OCI-LY7 (cell line): Measurements from ENCODE around the gene BCAR3.

Experiments used
- CTCF ChIP-seq: fragments of 200-600 bp; sonication (generic); conservative IDR thresholded peaks from 2 replicates; pipeline ENCODE4 v1.5.1; 2014; ENCODE audit warnings: mild to moderate bottlenecking, antibody characterized with exemption, low read length, moderate library complexity, mixed read lengths
- EZH2phosphoT487 ChIP-seq: fragments of 200-600 bp; sonication (generic); IDR thresholded peaks from 2 replicates; pipeline ENCODE4 v1.6.1; 2018; ENCODE audit warnings: low read depth, borderline replicate concordance, mild to moderate bottlenecking, mixed run types, antibody characterized with exemption, low read length, moderate library complexity, mixed read lengths

GRCh38 chr1:93599479-93599878 is 82.2 kb downstream of the BCAR3 start:
- no peak for TF ChIP-seq CTCF
- no peak for TF ChIP-seq EZH2phosphoT487
